GM19455 (cell line): ENCODE measurements around the gene TBC1D22A.

Experiments used
- ATAC-seq: cut with Tn5 transposase; IDR thresholded peaks from one replicate; pipeline ENCODE4 v1.9.1; 2021; ENCODE audit not compliant: unreplicated experiment

The TBC1D22A gene

GRCh38 chr22:47190957-47191670, 428.7 kb downstream of the TBC1D22A start:
- ATAC-seq, result no peak

- no peak for ATAC-seq
Observed at GRCh38 chr22:47191671-47192650, 429.5 kb downstream of the TBC1D22A start.

GRCh38 chr22:47192651-47193437, 430.4 kb downstream of the TBC1D22A start:
- no peak for ATAC-seq

GRCh38 chr22:47193606-47194329, 431.3 kb downstream of the TBC1D22A start:
- no peak for ATAC-seq

- no peak for ATAC-seq
Observed at GRCh38 chr22:47194476-47195155, 432.2 kb downstream of the TBC1D22A start.

GRCh38 chr22:47195156-47195483, 432.7 kb downstream of the TBC1D22A start:
- no peak for ATAC-seq

- ATAC-seq, result no peak
Observed at GRCh38 chr22:47195484-47196165, 433.2 kb downstream of the TBC1D22A start.

GRCh38 chr22:47196166-47196849, 433.9 kb downstream of the TBC1D22A start:
- ATAC-seq, result no peak

GRCh38 chr22:47196881-47197772, 434.7 kb downstream of the TBC1D22A start:
- ATAC-seq, result no peak

- ATAC-seq, result no peak
Observed at GRCh38 chr22:47197773-47198500, 435.5 kb downstream of the TBC1D22A start.

GRCh38 chr22:47198801-47199251, 436.4 kb downstream of the TBC1D22A start:
- ATAC-seq, result no peak

- ATAC-seq, result no peak
Observed at GRCh38 chr22:47199261-47199978, 437.0 kb downstream of the TBC1D22A start.

GRCh38 chr22:47199979-47200272, 437.5 kb downstream of the TBC1D22A start:
- no peak for ATAC-seq

GRCh38 chr22:47200273-47201051, 438.0 kb downstream of the TBC1D22A start:
- no peak for ATAC-seq

- ATAC-seq, result no peak
Observed at GRCh38 chr22:47201186-47201995, 438.9 kb downstream of the TBC1D22A start.
